Measurements from ENCODE around the gene ETV6.
"Not testable (repeated sequence)": the region's sequence is repeated elsewhere in the genome, so short reads cannot be mapped to it uniquely, and the experiment has no call there.

ETV6 gene

GRCh38 chr12:11905534-11905933 lies 256.1 kb downstream of the ETV6 start:
- DNase-seq (ENCODE audit: low read depth in 2 of 3, low spot score in 2 of 3) = no peak

GRCh38 chr12:11906286-11906935 lies 256.9 kb downstream of the ETV6 start:
- DNase-seq (ENCODE audit: low read depth in 2 of 3, low spot score in 2 of 3) = no peak

GRCh38 chr12:11907625-11908024 lies 258.2 kb downstream of the ETV6 start:
- DNase-seq (ENCODE audit: low read depth in 2 of 3, low spot score in 2 of 3) = no peak

GRCh38 chr12:11909406-11909805 lies 259.9 kb downstream of the ETV6 start:
- not testable (repeated sequence) for DNase-seq (ENCODE audit: low read depth in 2 of 3, low spot score in 2 of 3)

- DNase-seq (ENCODE audit: low read depth in 2 of 3, low spot score in 2 of 3) = no peak
These were observed 266.6 kb downstream of the ETV6 start for GRCh38 chr12:11916113-11916512.

- no peak for DNase-seq (ENCODE audit: low read depth in 2 of 3, low spot score in 2 of 3)
These were observed 267.3 kb downstream of the ETV6 start for GRCh38 chr12:11916771-11917170.

- DNase-seq (ENCODE audit: low read depth in 2 of 3, low spot score in 2 of 3) = no peak
These were observed 268.0 kb downstream of the ETV6 start for GRCh38 chr12:11917501-11917900.

- no peak for DNase-seq (ENCODE audit: low read depth in 2 of 3, low spot score in 2 of 3)
These were observed 270.8 kb downstream of the ETV6 start for GRCh38 chr12:11920231-11920630.

GRCh38 chr12:11922361-11922760 lies 272.9 kb downstream of the ETV6 start:
- DNase-seq (ENCODE audit: low read depth in 2 of 3, low spot score in 2 of 3) = no peak

GRCh38 chr12:11923067-11923466 lies 273.6 kb downstream of the ETV6 start:
- DNase-seq (ENCODE audit: low read depth in 2 of 3, low spot score in 2 of 3) = no peak

GRCh38 chr12:11927286-11927935 lies 277.9 kb downstream of the ETV6 start:
- no peak for DNase-seq (ENCODE audit: low read depth in 2 of 3, low spot score in 2 of 3)

- DNase-seq (ENCODE audit: low read depth in 2 of 3, low spot score in 2 of 3) = no peak
These were observed 280.2 kb downstream of the ETV6 start for GRCh38 chr12:11929714-11930113.

- no peak for DNase-seq (ENCODE audit: low read depth in 2 of 3, low spot score in 2 of 3)
These were observed 289.7 kb downstream of the ETV6 start for GRCh38 chr12:11939223-11939622.

GRCh38 chr12:11941606-11942337 lies 292.3 kb downstream of the ETV6 start:
- DNase-seq (ENCODE audit: low read depth in 2 of 3, low spot score in 2 of 3) = no peak

- no peak for DNase-seq (ENCODE audit: low read depth in 2 of 3, low spot score in 2 of 3)
These were observed 294.6 kb downstream of the ETV6 start for GRCh38 chr12:11943919-11944700.
